Activated gamma-delta T cell (primary cell): ENCODE results near the gene LAYN.

Experiments
- DNase-seq: peaks from one replicate; lab custom pipeline; 2025; lab: John Stamatoyannopoulos, UW

The LAYN gene

GRCh38 chr11:111562692-111563389 lies 22.3 kb downstream of the LAYN start:
- no peak for DNase-seq

- no peak for DNase-seq
Measured at GRCh38 chr11:111565114-111565720, 24.7 kb downstream of the LAYN start.

DNA sequence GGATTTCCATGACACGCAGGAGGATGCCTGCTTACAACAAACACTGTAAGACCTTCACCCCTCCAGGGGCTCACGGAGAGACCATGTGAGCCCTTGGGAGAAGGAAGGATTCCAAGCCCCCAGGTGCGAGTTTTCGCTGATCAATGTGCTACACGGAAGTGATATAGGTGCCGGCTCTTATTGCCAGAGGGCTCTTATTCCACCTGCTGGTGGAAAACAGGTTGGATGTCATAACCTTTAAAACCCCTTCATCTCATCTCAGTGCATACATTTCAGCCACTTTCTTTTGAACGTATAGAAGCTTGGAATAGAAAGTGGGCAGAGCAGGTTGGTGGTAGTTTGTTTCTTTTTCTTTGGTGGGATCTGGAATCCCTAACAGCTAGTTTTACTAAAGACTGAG lies 25.8 kb downstream of the LAYN start:
- no peak for DNase-seq

DNA sequence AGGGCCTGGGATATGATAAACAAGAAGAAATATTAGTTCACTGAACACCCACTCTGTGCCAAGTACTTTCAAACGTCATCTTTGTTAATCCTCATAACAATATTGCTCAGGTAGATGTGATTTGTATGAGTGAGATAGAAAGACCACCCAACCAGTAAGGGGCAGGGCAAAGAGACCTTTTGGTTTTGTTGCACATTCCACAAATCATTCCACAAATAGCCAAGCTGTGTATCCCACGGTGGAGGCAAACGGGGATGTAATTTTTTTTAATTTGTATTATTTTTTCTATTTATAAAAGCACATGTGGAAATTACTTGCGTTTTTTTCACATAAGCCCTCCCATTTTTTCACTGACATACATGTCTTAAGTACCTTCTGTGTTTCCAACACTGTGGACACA lies 29.0 kb downstream of the LAYN start:
- no peak for DNase-seq

GRCh38 chr11:111570796-111571195 lies 30.3 kb downstream of the LAYN start:
- no peak for DNase-seq

- DNase-seq = no peak
Measured at GRCh38 chr11:111571829-111572501, 31.4 kb downstream of the LAYN start.

DNA sequence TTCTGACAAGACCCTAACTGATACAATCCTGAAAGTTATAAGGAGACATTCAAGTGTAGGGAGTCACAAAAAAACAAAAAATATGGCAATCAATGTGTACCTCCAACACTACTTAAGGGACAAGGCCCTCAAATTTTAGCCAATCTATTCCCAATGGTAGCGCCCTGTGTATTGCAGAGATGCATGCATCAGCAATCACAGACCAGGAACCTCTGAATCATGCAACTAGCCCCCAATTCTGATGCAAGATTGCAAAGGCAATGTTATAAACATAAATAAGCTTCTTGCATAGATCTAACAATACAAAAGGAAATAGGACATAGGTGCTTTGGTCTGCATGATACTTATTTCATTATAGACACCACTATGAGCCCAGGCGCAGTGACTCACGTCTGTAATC lies 32.1 kb downstream of the LAYN start:
- DNase-seq = no peak

DNA sequence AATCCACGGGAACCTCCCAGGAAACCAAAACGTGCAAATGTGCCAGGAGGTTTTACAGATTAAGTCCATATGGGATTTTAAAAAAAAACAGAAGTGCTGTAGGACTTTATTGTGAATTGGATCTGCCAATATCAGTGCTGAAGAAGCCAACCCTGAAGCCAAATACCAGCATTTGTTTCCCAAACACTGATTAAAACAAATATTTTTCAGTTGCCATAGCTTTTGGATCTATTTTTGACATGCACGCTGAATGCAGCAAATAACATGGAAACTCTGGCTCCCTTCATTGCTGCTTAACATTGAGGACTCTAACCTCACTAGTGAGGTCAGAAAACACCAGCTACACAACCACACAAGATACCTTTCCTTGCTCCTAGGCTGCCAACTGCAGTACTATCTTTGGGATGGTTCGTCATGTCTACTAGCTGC lies 33.3 kb downstream of the LAYN start:
- DNase-seq = no peak

DNA sequence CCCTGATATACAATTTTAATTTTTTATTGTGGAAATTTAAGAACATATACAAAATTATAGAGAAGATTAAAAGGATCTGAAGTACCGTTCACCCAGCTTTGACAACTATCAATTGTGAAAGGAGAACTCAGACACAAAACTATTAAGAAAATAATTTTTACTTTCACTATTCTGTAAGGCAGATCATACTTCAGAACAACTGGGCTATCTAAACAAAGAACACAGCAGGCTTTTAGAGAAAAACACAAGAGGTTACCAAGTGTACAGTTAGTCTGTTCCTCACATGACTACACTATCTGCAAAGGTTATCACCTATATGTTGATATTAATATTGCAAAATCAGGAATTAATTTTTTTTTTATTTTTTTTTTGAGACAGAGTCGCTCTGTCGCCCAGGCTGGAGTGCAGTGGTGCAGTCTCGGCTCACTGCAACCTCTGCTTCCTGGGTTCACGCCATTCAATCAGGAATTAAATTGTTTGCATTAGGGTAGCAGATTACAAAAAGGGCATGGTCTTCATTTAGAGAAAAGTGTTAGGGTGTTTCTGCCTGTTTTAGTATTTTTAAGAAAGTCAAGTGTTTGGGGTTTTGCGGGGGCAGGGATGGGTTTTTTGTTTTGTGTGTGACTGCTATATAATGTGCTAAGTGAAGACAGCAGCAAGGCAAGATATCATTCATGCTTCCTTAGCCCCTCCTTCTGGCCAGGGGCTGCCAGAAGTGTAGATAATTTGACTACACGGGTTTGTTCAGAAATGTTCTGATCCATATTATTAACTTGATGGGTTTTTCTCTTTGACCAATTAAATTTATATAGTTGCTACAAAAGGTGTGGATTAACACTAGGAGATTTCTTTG lies 34.1 kb downstream of the LAYN start:
- DNase-seq = no peak

DNA sequence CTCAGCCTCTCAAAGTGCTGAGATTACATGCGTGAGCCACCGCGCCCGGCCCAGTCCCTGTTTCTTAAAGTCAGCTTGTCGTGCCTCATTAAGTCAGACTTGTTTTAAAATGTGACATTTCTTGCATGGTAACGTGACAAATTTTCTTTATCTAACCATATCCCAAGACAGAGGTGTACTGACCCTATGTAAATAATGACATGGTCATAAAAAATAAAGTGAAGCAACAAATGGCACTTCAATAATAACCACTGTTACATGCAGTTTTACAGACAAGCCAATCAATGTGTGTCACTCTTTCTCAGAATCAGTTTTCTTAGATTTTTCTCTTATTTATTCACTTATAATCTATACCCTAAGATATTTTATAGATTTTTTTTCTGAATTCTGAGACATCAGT lies 35.2 kb downstream of the LAYN start:
- no peak for DNase-seq

- DNase-seq = no peak
Measured at GRCh38 chr11:111577821-111578220, 37.3 kb downstream of the LAYN start.

GRCh38 chr11:111581341-111581740 lies 40.8 kb downstream of the LAYN start:
- DNase-seq = no peak

GRCh38 chr11:111582163-111582562 lies 41.6 kb downstream of the LAYN start:
- DNase-seq = no peak

DNA sequence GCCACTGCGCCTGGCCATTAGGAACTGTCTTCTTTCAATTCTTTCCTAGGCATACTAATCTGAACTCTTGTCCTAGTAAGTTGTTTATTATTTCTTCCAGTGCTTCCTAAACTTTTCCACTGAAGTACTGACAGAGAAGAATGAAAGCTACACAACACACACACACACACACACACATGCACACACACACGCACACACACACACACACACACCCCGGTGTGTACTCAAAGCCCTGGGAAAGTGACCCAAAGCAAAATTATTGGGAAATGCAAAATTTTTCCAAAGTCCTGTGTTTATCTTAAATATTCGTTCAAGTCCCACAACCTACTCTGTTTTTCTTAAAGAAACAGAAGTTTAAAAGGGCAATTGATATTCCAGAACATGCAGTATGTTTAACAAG lies 42.4 kb downstream of the LAYN start:
- DNase-seq = no peak

DNA sequence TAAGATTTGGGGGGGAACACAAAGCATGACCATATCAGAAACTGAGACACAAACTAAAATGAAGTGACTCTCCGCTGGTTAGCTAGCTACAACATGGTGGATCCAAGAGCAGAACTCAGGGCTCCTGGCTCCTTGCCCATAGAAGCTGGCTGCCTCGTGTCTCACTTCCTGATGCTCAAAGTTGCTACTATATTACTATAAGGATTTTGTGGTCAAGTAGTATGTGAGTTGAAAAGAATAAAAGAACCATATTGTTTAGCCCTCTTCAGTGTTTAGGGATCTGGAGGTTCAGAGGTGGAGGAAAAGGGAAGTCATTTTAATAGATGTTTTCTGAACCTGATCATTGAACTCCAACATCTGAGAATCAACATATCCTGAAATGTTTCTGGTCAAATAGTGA lies 44.9 kb downstream of the LAYN start:
- DNase-seq = no peak

DNA sequence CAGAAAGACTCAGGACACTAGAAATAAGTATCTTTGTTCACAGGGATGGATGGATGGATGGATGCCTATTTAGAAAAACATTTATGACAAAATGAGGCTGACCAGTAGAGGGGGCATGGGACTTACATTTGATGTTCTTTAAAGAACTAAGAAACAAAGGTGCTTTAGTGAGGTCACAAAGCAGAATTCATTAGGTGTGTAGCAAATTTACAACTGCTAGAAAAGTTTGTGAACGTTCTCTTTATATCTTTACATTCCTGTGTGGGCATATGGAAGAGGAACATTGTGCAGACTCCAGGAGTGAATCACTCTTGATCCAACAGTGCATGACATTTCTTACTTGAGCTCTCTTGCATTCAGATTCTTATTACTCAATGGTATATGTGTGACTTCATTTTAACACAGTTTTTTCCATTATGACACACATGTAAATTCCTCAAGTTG lies 45.9 kb downstream of the LAYN start:
- no peak for DNase-seq

- DNase-seq = no peak
Measured at GRCh38 chr11:111589114-111589513, 48.6 kb downstream of the LAYN start.

DNA sequence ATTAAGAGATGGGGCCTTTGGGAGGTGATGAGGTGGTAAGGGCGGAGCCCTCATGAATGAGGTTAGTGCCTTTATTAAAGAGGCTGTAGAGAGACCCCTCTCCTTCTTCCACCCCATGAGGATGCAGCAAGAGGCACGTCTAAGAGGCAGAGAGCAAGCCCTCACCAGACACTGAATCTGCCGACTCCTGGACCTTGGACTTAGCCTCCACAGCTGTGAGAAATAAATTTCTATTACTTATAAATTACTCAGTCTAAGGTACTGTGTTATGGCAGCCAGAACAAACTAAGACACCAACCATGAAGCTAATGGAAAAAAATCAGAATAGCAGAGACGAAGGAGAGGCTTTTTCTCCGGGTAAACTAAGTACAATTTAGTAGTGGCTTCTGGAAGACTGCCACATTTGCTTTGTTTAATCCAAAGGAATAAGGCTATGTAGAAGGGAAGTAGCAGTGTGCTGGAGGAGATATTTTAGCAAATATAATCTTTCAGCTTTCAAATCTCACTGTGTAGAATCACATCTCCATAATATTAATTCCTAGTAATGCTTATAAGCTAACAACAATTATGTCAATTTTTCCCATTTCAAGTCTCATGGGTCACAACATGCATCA lies 49.5 kb downstream of the LAYN start:
- DNase-seq = no peak

DNA sequence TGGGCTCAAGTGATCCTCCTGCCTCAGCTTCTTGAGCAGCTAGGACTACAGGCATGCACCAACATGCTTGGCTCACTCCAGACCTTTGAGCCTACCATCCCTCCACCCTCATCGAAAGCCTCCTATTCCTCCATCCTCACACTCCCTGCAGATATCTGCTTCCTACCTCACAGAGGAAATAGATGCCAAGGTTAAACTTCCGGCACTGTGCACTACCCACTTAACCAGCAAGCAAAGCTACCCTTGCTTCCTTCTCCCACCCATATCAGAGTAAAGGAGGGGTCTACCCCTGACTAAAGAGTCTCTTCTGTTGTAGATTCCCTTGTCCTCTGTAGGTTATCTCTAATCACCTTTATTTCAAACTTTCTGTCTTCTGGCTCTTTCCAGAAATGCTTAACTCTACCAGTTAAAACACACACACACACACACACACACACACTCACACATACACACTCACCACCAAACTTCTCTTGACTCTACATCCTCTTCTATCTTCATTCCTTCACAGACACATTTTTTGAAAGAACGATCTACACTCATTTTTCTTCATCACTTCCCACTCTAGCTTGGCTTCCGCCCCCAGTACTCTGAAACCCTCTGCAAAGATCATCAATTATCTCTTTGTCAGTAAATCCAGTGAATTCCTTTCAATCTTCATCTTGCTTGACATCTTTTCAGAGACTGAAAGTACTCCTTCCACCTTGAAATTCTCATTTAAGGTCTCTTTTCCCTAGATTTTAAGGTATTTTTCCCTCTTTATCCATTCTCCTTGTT lies 50.9 kb downstream of the LAYN start:
- no peak for DNase-seq

- no peak for DNase-seq
Measured at GRCh38 chr11:111592491-111592890, 52.0 kb downstream of the LAYN start.

- DNase-seq = no peak
Measured at GRCh38 chr11:111596319-111596718, 55.8 kb downstream of the LAYN start.
